ENCODE measurements around the gene NF2. TPM values are rescaled to one million over a fixed set of nuclear protein-coding genes. Genes with fewer than 3 reads are reported as not detected.

Gene NF2
- total and polyA plus RNA-seq, 2 experiments from 2014 or later = 14.4 to 54.5 TPM

- DNase-seq (ENCODE audit: low spot score) (no peak), ATAC-seq (no peak)
- Histone ChIP-seq H3K27me3 (ENCODE audit: insufficient read depth) (peaks cover 25% of the 10 kb centered on the region), H3K36me3 (ENCODE audit: insufficient read depth) (no peaks in the 10 kb centered on the region), H3K4me2 (no peak overlapping the region), H3K79me2 (replicated peaks; ENCODE audit: insufficient read depth) (no peaks in the 10 kb centered on the region), H3K27ac (ENCODE audit: low read depth) (no peak overlapping the region), H2AFZ (no peak overlapping the region), H3K9me2 (ENCODE audit: insufficient read depth) (no peaks in the 10 kb centered on the region), H3K4me1 (ENCODE audit: insufficient read depth) (no peaks in the 10 kb centered on the region; the same call in 1 of the 2 replicates), H3K4me3 (no peak overlapping the region), H4K20me1 (replicated peaks; ENCODE audit: insufficient read depth) (no peaks in the 10 kb centered on the region), H3F3A (replicated peaks; ENCODE audit: low read depth) (no peaks in the 10 kb centered on the region; the same call in 1 of the 2 replicates)
- H3K27ac Mint-ChIP-seq = no peak overlapping the region
- peaks cover 21% of the 10 kb centered on the region for H3K27me3 Mint-ChIP-seq (ENCODE audit: insufficient read depth, low read depth, poor library complexity)
- no peak overlapping the region for H3K4me3 Mint-ChIP-seq
- TF ChIP-seq ETS1 (IDR thresholded peaks at IDR 0.05) (no peak), POLR2AphosphoS5 (IDR thresholded peaks at IDR 0.05; ENCODE audit: low read depth) (no peak), CTCF (conservative IDR thresholded peaks at IDR 0.05; ENCODE audit: low read depth in 2 of 2) (no peak), ZNF114 (CRISPR knock-in tag; IDR thresholded peaks at IDR 0.05) (no peak), ZNF462 (CRISPR knock-in tag; IDR thresholded peaks at IDR 0.05) (no peak), REST (IDR thresholded peaks at IDR 0.05; ENCODE audit: unreplicated experiment) (no peak)
- no peaks in the 10 kb centered on the region for H3K9me3 Mint-ChIP-seq
- peaks cover 9% of the 10 kb centered on the region; the same call in 2 of the 3 replicates for H3K4me1 Mint-ChIP-seq
- H3K36me3 Mint-ChIP-seq (ENCODE audit: low read depth) = no peaks in the 10 kb centered on the region
Observed at GRCh38 chr22:29724843-29725242, 121.4 kb downstream of the NF2 start.
